Measurements from ENCODE around the gene CAVIN4. TPM values are rescaled to one million over a fixed set of nuclear protein-coding genes. Genes with fewer than 3 reads are reported as not detected.

Gene CAVIN4
- total RNA-seq, 1 experiment from 2014 or later, result 0.59 TPM

GRCh38 chr9:100595391-100596199 lies 17.7 kb downstream of the CAVIN4 start:
- RAD21 ChIA-PET (ENCODE audit: low non-redundant PET in 1 of 2, low total read pairs in 2 of 2, uncharacterized antibody in 2 of 2, unreplicated experiment in 2 of 2), result no interaction called here
- Histone ChIP-seq H3K9me3 (ENCODE audit: control insufficient read depth in 1 of 2, insufficient read depth in 1 of 2, low read depth in 1 of 2, low read length in 2 of 2) (no peaks in the 10 kb centered on the region), H4K20me1 (ENCODE audit: insufficient read depth) (no peaks in the 10 kb centered on the region), H3K4me2 (ENCODE audit: low read length) (no peak overlapping the region), H3K27me3 (ENCODE audit: insufficient read depth, low read length) (no peaks in the 10 kb centered on the region), H3K9ac (ENCODE audit: low read length) (no peak overlapping the region), H3K79me2 (ENCODE audit: insufficient read depth, low read length) (no peaks in the 10 kb centered on the region), H3K36me3 (ENCODE audit: control insufficient read depth in 1 of 2, insufficient read depth in 2 of 2, low read length in 2 of 2) (no peaks in the 10 kb centered on the region), H2AFZ (ENCODE audit: low read depth, low read length, poor library complexity, severe bottlenecking) (no peak overlapping the region), H3K27ac (ENCODE audit: low read depth, low read length) (no peak overlapping the region), H3K9me2 (ENCODE audit: insufficient read depth) (no peaks in the 10 kb centered on the region), H3K4me1 (ENCODE audit: control insufficient read depth in 1 of 2, insufficient read depth in 2 of 2, low read length in 2 of 2) (peaks cover 12 to 22% of the 10 kb centered on the region in 2 experiments), H3K4me3 (replicated peaks in 1 of 2; ENCODE audit: low read depth in 1 of 2, low read length in 2 of 2) (no peak overlapping the region)
- CTCF ChIA-PET, result interaction anchor here (0.6 to 2.0 kb wide), 3 partner anchors 11 to 270 kb away, joined by 3 to 9 read pairs (median 3); no protein-coding TSS in a partner anchor
- peak; percentile 43 for ATAC-seq
- intact Hi-C loops (cut with micrococcal nuclease), result loop anchor here (1.0 to 5.0 kb wide), 10 partner anchors 91 to 1433 kb away; partner anchors contain the start of gene STX17
- no TSS peak for BruUV-seq (replicated peaks)
- peak; percentile 44 for DNase-seq (ENCODE audit: low read depth, low spot score)
- POLR2A ChIA-PET, result no interaction called here
- TF ChIP-seq REST (IDR thresholded peaks at IDR 0.05; ENCODE audit: low read depth) (no peak), ELF1 (IDR thresholded peaks at IDR 0.05; ENCODE audit: borderline replicate concordance, low read depth) (no peak), SRF (IDR thresholded peaks at IDR 0.05; ENCODE audit: low read depth) (no peak), SP1 (IDR thresholded peaks at IDR 0.05; ENCODE audit: low read depth) (no peak), CEBPB (IDR thresholded peaks at IDR 0.05; ENCODE audit: low read depth) (no peak), YY1 (IDR thresholded peaks at IDR 0.05; ENCODE audit: extremely low read depth, insufficient replicate concordance, low read depth, low read length) (peak; percentile 52), FOSL1 (IDR thresholded peaks at IDR 0.05; ENCODE audit: low read depth) (no peak), RAD21 (IDR thresholded peaks at IDR 0.05; ENCODE audit: low read depth) (peak; percentile 98)
- TF ChIP-seq, protein P1, sequence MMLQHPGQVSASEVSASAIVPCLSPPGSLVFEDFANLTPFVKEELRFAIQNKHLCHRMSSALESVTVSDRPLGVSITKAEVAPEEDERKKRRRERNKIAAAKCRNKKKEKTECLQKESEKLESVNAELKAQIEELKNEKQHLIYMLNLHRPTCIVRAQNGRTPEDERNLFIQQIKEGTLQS (IDR thresholded peaks at IDR 0.05), result no peak
- TF ChIP-seq, protein P2, sequence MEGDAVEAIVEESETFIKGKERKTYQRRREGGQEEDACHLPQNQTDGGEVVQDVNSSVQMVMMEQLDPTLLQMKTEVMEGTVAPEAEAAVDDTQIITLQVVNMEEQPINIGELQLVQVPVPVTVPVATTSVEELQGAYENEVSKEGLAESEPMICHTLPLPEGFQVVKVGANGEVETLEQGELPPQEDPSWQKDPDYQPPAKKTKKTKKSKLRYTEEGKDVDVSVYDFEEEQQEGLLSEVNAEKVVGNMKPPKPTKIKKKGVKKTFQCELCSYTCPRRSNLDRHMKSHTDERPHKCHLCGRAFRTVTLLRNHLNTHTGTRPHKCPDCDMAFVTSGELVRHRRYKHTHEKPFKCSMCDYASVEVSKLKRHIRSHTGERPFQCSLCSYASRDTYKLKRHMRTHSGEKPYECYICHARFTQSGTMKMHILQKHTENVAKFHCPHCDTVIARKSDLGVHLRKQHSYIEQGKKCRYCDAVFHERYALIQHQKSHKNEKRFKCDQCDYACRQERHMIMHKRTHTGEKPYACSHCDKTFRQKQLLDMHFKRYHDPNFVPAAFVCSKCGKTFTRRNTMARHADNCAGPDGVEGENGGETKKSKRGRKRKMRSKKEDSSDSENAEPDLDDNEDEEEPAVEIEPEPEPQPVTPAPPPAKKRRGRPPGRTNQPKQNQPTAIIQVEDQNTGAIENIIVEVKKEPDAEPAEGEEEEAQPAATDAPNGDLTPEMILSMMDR (IDR thresholded peaks at IDR 0.05 in 2 of 3, conservative IDR thresholded peaks at IDR 0.05 in 1 of 3; ENCODE audit: borderline replicate concordance in 1 of 3, insufficient read depth in 1 of 3, low read depth in 2 of 3, low read length in 2 of 3), result peak; percentile 61 to 94 (median 84); a peak in 5 of 6 replicates

Measured in HCT116 (cell line).